Peyer's patch (tissue), 4 donors: Measurements from ENCODE around the gene OAS3. TPM values are rescaled to one million over a fixed set of nuclear protein-coding genes. Genes with fewer than 3 reads are reported as not detected.
A peak's percentile ranks its signal among the peaks of the same experiment; 100 is the strongest.

Experiments used
- DNase-seq, 3 donors: peaks; one replicate each; pipeline ENCODE4 v3.0.0-alpha.2; 2017 to 2019
- H3K27ac ChIP-seq, 4 donors: fragments of 200-600 bp; sonication (generic); one replicate each; pipeline ENCODE4 v1.5.1; 2016 to 2019
- H3K27me3 ChIP-seq, 2 donors: fragments of 200-600 bp; sonication (generic); one replicate each; pipeline ENCODE4 v1.5.1; 2019
- H3K36me3 ChIP-seq, 3 donors: fragments of 200-600 bp; sonication (generic); one replicate each; pipeline ENCODE4 v1.5.1; 2016 to 2019
- H3K4me1 ChIP-seq, 4 donors: fragments of 200-600 bp; sonication (generic); one replicate each; pipeline ENCODE4 v1.5.1; 2016 to 2019
- H3K4me3 ChIP-seq, 4 donors: fragments of 200-600 bp; sonication (generic); 1 replicate in 3 of 4; 2 replicates in 1 of 4; pipeline ENCODE4 v1.5.1; 2016 to 2019; ENCODE audit warnings: mild to moderate bottlenecking in 1 of 4
- H3K9me3 ChIP-seq, 4 donors: fragments of 200-600 bp; sonication (generic); one replicate each; pipeline ENCODE4 v1.5.1; 2016 to 2019; ENCODE audit warnings: mild to moderate bottlenecking in 1 of 4
- CTCF ChIP-seq, 6 experiments: fragments of 450-650 bp in 4 of 6; fragments of 200-600 bp in 2 of 6; sonication (generic) in 1 of 6; IDR thresholded peaks; one replicate each; pipeline ENCODE4 v1.5.1; 2017 to 2019; ENCODE audit warnings: antibody characterized with exemption in 6 of 6, mild to moderate bottlenecking in 3 of 6, moderate library complexity in 1 of 6
- POLR2A ChIP-seq, 2 donors: fragments of 450-650 bp; IDR thresholded peaks; one replicate each; pipeline ENCODE4 v1.5.1; 2017; ENCODE audit warnings: antibody characterized with exemption in 2 of 2, mild to moderate bottlenecking in 2 of 2, moderate library complexity in 2 of 2
- total RNA-seq, 4 donors: library from RNA; depleted of rRNA; stranded (reverse); fragments of >200 nt; gene quantifications; one replicate each; pipeline ENCODE4 v1.1.0, GENCODE V29; 2016

Gene OAS3
- total RNA-seq, 4 donors from 2014 or later, result 7.1 to 53.6 (median 16.7) TPM

GRCh38 chr12:112929715-112930114 is 8.6 kb upstream of the OAS3 start:
- no peak for DNase-seq
- Histone ChIP-seq H3K36me3 (no peaks in the 10 kb centered on the region), H3K27ac (no peak overlapping the region), H3K27me3 (no peaks in the 10 kb centered on the region), H3K4me1 (peaks cover 0 to 7% (median 2%) of the 10 kb centered on the region in 4 donors), H3K4me3 (no peak overlapping the region), H3K9me3 (no peaks in the 10 kb centered on the region)
- TF ChIP-seq CTCF (IDR thresholded peaks at IDR 0.05), result no peak
- TF ChIP-seq POLR2A (IDR thresholded peaks at IDR 0.05), result no peak

GRCh38 chr12:112930350-112930749 is 7.9 kb upstream of the OAS3 start:
- Histone ChIP-seq H3K4me1 (peaks cover 0 to 3% (median under 1%) of the 10 kb centered on the region in 4 donors), H3K27ac (no peak overlapping the region), H3K4me3 (no peak overlapping the region), H3K27me3 (no peaks in the 10 kb centered on the region), H3K36me3 (no peaks in the 10 kb centered on the region), H3K9me3 (no peaks in the 10 kb centered on the region)
- DNase-seq, result no peak
- no peak for TF ChIP-seq CTCF (IDR thresholded peaks at IDR 0.05)
- TF ChIP-seq POLR2A (IDR thresholded peaks at IDR 0.05), result no peak

GRCh38 chr12:112932485-112933128 is 5.7 kb upstream of the OAS3 start:
- Histone ChIP-seq H3K4me1 (no peaks in the 10 kb centered on the region), H3K9me3 (no peaks in the 10 kb centered on the region), H3K4me3 (no peak overlapping the region), H3K36me3 (no peaks in the 10 kb centered on the region), H3K27me3 (no peaks in the 10 kb centered on the region), H3K27ac (no peak overlapping the region)
- no peak for DNase-seq
- TF ChIP-seq POLR2A (IDR thresholded peaks at IDR 0.05) (no peak), CTCF (IDR thresholded peaks at IDR 0.05) (no peak)

- Histone ChIP-seq H3K27ac (no peak overlapping the region), H3K36me3 (no peaks in the 10 kb centered on the region), H3K4me1 (no peaks in the 10 kb centered on the region), H3K27me3 (no peaks in the 10 kb centered on the region), H3K9me3 (no peaks in the 10 kb centered on the region), H3K4me3 (no peak overlapping the region)
- TF ChIP-seq POLR2A (IDR thresholded peaks at IDR 0.05) (no peak), CTCF (IDR thresholded peaks at IDR 0.05) (no peak)
- no peak for DNase-seq
Observed at GRCh38 chr12:112933129-112933505, 5.2 kb upstream of the OAS3 start.

GRCh38 chr12:112936264-112936663 is 2.0 kb upstream of the OAS3 start:
- no peak for DNase-seq
- Histone ChIP-seq H3K9me3 (no peaks in the 10 kb centered on the region), H3K36me3 (no peaks in the 10 kb centered on the region), H3K27me3 (no peaks in the 10 kb centered on the region), H3K27ac (no peak overlapping the region), H3K4me1 (peaks cover 0 to 18% (median 4%) of the 10 kb centered on the region in 4 donors), H3K4me3 (no peak overlapping the region)
- TF ChIP-seq CTCF (IDR thresholded peaks at IDR 0.05) (no peak), POLR2A (IDR thresholded peaks at IDR 0.05) (no peak)

GRCh38 chr12:112936927-112937326 is 1.3 kb upstream of the OAS3 start:
- Histone ChIP-seq H3K4me3 (no peak overlapping the region), H3K36me3 (no peaks in the 10 kb centered on the region), H3K27ac (peak overlapping the region in 2 of 4 donors; percentile 82 to 89), H3K9me3 (no peaks in the 10 kb centered on the region), H3K4me1 (peaks cover 0 to 18% (median 4%) of the 10 kb centered on the region in 4 donors), H3K27me3 (no peaks in the 10 kb centered on the region)
- TF ChIP-seq POLR2A (IDR thresholded peaks at IDR 0.05) (no peak), CTCF (IDR thresholded peaks at IDR 0.05) (no peak)
- no peak for DNase-seq
